Upper lobe of right lung (tissue), 1 donor: Measurements from ENCODE around the gene GSTA1. TPM values are rescaled to one million over a fixed set of nuclear protein-coding genes. Genes with fewer than 3 reads are reported as not detected.
"Not testable (repeated sequence)": the region's sequence is repeated elsewhere in the genome, so short reads cannot be mapped to it uniquely, and the experiment has no call there.

Source experiments
- ATAC-seq: fragments of 200-7000 bp; cut with Tn5 transposase; one replicate; pipeline ENCODE4 v1.9.1; 2020; ENCODE audit warnings: mild to moderate bottlenecking, moderate library complexity
- DNase-seq: peaks from one replicate; pipeline ENCODE4 v3.0.0-alpha.2; 2020
- H3K27ac ChIP-seq: fragments of 200-600 bp; one replicate; pipeline ENCODE4 v1.8.0; 2022
- H3K27me3 ChIP-seq: fragments of 200-600 bp; one replicate; pipeline ENCODE4 v1.8.0; 2022; ENCODE audit warnings: mild to moderate bottlenecking
- H3K36me3 ChIP-seq: fragments of 200-600 bp; one replicate; pipeline ENCODE4 v1.8.0; 2022
- H3K4me1 ChIP-seq: fragments of 200-600 bp; one replicate; pipeline ENCODE4 v1.8.0; 2022
- H3K4me3 ChIP-seq: fragments of 200-600 bp; one replicate; pipeline ENCODE4 v1.8.0; 2022; ENCODE audit warnings: mild to moderate bottlenecking
- H3K9me3 ChIP-seq: fragments of 200-600 bp; one replicate; pipeline ENCODE4 v1.8.0; 2022
- intact Hi-C: fragments of 100-400 bp; cut with DNase I; formaldehyde crosslinking; loops from one replicate; pipeline ENCODE4 v1.11.0; 2022
- total RNA-seq: library from RNA; stranded (reverse); fragmentation: NEBNext Ultra II Directional; extraction: Animal tissue kit (Norgen Biotek cat#: 25700); gene quantifications from one replicate; pipeline ENCODE4 v1.2.1, GENCODE V29; 2021
- TF ChIP-seq, protein P1 (sequence below): fragments of 200-600 bp; IDR thresholded peaks from one replicate; pipeline ENCODE4 v1.8.0; 2022; ENCODE audit warnings: antibody characterized with exemption
- donor health status: DM: no; HTN: yes; CAD: no; lungs with severe emphysema.

GSTA1 gene
- total RNA-seq, 1 donor from 2014 or later, result 1.9 TPM

DNA sequence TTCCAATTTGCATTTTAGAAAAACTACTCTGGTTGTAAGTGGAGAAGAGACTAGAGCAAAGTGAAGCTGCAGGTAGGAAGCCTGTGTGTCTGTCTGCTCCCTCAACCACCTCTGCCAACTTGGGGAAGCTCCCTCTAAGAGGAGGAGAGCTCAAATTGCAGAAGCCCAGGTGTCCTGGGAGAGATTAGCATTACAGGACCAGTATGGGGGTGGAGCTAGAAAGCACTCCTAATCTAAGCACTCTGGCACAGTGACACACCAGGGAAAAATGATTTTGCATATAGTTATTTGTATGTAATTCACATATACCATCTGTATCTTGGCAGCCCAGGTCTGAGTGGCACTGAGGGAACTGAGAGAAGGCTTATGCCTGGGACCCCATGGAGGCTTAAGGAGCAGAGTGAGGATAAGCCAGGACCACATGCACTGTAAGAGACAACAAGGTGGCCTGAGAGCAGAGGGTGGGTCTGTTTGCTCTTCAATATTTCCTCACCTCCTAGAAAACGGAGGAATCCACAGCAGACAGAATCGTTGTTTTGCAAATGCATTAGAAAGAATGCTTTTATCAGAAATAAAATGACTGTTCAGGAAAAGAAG is 54.0 kb downstream of the GSTA1 start:
- TF ChIP-seq, protein P1, sequence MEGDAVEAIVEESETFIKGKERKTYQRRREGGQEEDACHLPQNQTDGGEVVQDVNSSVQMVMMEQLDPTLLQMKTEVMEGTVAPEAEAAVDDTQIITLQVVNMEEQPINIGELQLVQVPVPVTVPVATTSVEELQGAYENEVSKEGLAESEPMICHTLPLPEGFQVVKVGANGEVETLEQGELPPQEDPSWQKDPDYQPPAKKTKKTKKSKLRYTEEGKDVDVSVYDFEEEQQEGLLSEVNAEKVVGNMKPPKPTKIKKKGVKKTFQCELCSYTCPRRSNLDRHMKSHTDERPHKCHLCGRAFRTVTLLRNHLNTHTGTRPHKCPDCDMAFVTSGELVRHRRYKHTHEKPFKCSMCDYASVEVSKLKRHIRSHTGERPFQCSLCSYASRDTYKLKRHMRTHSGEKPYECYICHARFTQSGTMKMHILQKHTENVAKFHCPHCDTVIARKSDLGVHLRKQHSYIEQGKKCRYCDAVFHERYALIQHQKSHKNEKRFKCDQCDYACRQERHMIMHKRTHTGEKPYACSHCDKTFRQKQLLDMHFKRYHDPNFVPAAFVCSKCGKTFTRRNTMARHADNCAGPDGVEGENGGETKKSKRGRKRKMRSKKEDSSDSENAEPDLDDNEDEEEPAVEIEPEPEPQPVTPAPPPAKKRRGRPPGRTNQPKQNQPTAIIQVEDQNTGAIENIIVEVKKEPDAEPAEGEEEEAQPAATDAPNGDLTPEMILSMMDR, result no peak
- ATAC-seq, result no peak

DNA sequence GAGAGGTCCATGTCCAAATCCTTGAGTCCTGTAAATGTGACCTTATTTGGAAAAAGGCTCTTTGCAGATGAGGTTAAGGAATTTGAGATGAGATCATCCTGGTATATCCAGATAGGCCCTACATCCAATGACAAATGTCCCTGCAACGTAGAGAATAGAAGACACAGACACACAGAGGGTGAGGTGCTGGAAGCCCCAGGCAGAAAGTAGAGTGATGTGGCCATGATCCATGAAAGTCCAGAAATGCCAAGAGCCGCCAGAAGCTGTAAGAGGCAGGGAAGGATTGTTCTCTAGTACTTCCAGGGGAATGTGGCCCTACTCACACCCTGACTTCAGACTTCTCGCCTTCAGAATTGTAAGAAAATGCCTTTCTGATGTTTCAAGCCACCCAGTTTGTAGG is 56.3 kb downstream of the GSTA1 start:
- intact Hi-C loops, H3K9me3 ChIP-seq, ATAC-seq, H3K4me1 ChIP-seq, H3K27ac ChIP-seq, H3K4me3 ChIP-seq, H3K27me3 ChIP-seq, H3K36me3 ChIP-seq, DNase-seq: not testable (repeated sequence)

More for the DNA sequence above, 54.0 kb downstream of the GSTA1 start:
- Histone ChIP-seq H3K27ac (no peak overlapping the region), H3K4me3 (no peak overlapping the region), H3K4me1 (no peaks in the 10 kb centered on the region), H3K9me3 (no peaks in the 10 kb centered on the region), H3K27me3 (no peaks in the 10 kb centered on the region), H3K36me3 (no peaks in the 10 kb centered on the region)
- DNase-seq, result no peak
- intact Hi-C loops, result no loop called here

DNA sequence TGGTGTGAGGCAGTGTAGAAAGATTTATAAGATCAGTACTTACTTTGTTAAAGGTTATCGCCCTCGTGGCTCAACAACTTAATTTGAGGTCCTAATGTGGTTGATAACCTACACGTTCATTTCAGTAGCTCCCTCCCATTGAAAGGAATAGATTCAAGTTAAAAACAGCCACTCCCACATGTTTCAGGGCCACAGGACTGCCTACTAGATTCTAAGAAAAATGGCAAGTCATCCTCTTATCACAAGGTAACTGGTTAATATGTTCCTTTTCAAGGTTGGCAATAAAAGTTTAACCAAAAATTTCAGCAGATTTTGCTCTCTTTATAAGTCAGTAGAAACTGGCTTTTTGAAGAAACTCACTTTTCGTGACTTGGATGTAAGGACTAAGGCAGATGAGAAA is 57.4 kb downstream of the GSTA1 start:
- TF ChIP-seq, protein P1, result no peak
- Histone ChIP-seq H3K27ac (no peak overlapping the region), H3K36me3 (no peaks in the 10 kb centered on the region), H3K27me3 (no peaks in the 10 kb centered on the region), H3K9me3 (no peaks in the 10 kb centered on the region), H3K4me1 (no peaks in the 10 kb centered on the region), H3K4me3 (no peak overlapping the region)
- DNase-seq, result no peak
- ATAC-seq, result no peak
- intact Hi-C loops, result no loop called here

DNA sequence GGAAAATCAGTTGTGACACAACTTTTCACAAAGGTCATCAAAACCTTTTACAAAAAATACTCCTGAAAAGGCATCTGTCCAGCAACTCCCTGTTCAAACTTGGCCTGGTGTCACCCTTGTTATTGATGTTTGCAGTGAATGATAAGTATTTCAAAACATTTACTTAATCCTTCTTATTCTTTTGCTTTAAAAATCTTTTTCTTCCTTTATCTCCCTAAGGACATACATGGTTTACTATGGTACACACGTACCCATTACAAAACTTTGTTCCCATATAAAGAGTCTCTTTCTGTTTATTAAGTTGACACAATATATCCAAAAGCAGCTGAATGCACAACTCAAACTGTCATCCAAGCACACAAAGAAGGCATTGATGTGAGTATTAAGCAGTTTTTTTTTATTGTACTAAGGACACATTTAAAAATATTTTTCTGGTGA is 57.8 kb downstream of the GSTA1 start:
- no peak overlapping the region for H3K4me3 ChIP-seq
- H3K27me3 ChIP-seq, result no peaks in the 10 kb centered on the region
- H3K9me3 ChIP-seq, result no peaks in the 10 kb centered on the region
- no peak for ATAC-seq
- H3K27ac ChIP-seq, result no peak overlapping the region
- no peaks in the 10 kb centered on the region for H3K36me3 ChIP-seq
- no peak for DNase-seq
- intact Hi-C loops, result no loop called here
- H3K4me1 ChIP-seq, result no peaks in the 10 kb centered on the region
- TF ChIP-seq, protein P1, result no peak

DNA sequence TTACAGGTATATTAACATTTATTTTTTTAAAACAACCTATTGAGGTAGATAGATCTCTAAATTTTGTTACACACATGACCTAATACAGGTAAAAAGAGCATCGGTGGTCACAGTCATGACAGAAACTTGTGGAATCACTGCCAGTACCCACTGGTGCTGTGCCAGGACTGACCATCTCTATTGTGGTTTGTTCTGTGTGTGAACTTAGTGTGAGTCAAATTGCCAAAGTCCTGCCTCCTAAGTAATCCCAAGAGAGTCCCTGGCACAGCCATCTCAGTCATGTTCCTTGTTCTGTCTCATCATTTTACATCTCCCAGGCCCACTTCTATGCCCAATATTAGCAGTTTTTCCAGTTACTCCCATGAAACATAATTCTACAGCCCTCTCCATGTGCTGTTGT is 61.7 kb downstream of the GSTA1 start:
- DNase-seq, result no peak
- intact Hi-C loops, result no loop called here
- H3K4me3 ChIP-seq, result no peak overlapping the region
- TF ChIP-seq, protein P1, result no peak
- no peak overlapping the region for H3K27ac ChIP-seq
- H3K9me3 ChIP-seq, result no peaks in the 10 kb centered on the region
- no peak for ATAC-seq
- H3K27me3 ChIP-seq, result no peaks in the 10 kb centered on the region
- H3K36me3 ChIP-seq, result no peaks in the 10 kb centered on the region
- no peaks in the 10 kb centered on the region for H3K4me1 ChIP-seq

Other genes with a start within 250 kb of the GSTA1 start
- gene TRAM2, start 226.8 kb downstream of the GSTA1 start, total RNA-seq, result 24.2 TPM
- gene TMEM14A, start 132.7 kb downstream of the GSTA1 start, total RNA-seq, result 12.3 TPM
- gene GSTA2, start 40.3 kb downstream of the GSTA1 start, total RNA-seq, result not detected
- not detected for gene GSTA5, start 37.0 kb upstream of the GSTA1 start, total RNA-seq
- not detected for gene GSTA3, start 105.9 kb upstream of the GSTA1 start, total RNA-seq
- gene GSTA4, start 191.5 kb upstream of the GSTA1 start, total RNA-seq, result 72.4 TPM